Astrocyte of the spinal cord (primary cell): ENCODE results near the gene RGS6.

Experiments used
- DNase-seq: peaks from one replicate; pipeline ENCODE4 v3.0.0; 2011; ENCODE audit warnings: low read depth, low spot score
- H3K4me3 ChIP-seq: 2 replicates; pipeline ENCODE4 v1.5.1; 2011; ENCODE audit warnings: low read depth, mild to moderate bottlenecking, low read length, moderate library complexity
- in situ Hi-C: cut with HindIII; loops from 2 replicates; pipeline ENCODE4 v1.10.0; 2017; ENCODE audit warnings: low sequenced_read_pairs
- TF ChIP-seq, protein P1 (sequence below): IDR thresholded peaks from 2 replicates; pipeline ENCODE4 v1.5.1; 2012; ENCODE audit warnings: low read depth, mild to moderate bottlenecking, low read length, inconsistent platforms

RGS6 gene

GRCh38 chr14:72608391-72609204, 676.4 kb downstream of the RGS6 start:
- in situ Hi-C loops, result no loop called here
- DNase-seq, result peak; percentile 95
- TF ChIP-seq, protein P1, sequence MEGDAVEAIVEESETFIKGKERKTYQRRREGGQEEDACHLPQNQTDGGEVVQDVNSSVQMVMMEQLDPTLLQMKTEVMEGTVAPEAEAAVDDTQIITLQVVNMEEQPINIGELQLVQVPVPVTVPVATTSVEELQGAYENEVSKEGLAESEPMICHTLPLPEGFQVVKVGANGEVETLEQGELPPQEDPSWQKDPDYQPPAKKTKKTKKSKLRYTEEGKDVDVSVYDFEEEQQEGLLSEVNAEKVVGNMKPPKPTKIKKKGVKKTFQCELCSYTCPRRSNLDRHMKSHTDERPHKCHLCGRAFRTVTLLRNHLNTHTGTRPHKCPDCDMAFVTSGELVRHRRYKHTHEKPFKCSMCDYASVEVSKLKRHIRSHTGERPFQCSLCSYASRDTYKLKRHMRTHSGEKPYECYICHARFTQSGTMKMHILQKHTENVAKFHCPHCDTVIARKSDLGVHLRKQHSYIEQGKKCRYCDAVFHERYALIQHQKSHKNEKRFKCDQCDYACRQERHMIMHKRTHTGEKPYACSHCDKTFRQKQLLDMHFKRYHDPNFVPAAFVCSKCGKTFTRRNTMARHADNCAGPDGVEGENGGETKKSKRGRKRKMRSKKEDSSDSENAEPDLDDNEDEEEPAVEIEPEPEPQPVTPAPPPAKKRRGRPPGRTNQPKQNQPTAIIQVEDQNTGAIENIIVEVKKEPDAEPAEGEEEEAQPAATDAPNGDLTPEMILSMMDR, result peak; percentile 7
- no peak overlapping the region for H3K4me3 ChIP-seq

DNA sequence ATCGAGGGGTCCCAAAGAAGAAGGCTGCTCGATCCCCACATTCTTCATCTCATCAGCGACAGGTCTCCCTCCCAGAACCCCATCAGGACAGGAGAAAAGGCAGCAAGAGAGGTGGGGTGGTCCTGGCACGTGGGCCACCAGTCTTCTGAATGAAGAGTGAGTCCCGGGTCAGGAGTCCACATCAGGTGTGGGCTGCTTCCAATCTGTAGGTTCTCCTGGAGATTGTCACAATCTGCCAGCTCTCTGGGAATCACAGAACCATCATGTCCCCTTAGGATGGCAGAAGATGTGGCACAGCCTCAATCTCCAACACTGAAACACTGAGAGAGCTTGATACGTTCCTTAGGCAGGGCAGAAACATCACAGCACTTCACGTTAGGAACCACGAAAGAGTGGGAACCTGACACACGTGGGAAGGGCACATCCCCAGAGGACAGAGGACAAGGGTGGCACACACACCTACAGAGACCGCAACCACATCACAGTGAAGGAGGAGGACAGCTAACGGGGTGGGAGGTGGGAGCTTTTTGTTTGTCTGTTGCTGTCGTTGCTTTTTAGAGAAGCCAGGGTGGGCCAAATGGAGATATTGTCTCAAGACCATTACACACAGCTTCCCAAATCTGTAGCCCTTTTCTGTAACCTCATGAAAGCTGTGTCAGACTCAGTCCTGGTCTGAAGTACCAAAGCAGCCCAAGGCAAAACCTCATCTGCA, 677.1 kb downstream of the RGS6 start:
- TF ChIP-seq, protein P1, result no peak
- in situ Hi-C loops, result no loop called here
- DNase-seq, result no peak
- no peak overlapping the region for H3K4me3 ChIP-seq

DNA sequence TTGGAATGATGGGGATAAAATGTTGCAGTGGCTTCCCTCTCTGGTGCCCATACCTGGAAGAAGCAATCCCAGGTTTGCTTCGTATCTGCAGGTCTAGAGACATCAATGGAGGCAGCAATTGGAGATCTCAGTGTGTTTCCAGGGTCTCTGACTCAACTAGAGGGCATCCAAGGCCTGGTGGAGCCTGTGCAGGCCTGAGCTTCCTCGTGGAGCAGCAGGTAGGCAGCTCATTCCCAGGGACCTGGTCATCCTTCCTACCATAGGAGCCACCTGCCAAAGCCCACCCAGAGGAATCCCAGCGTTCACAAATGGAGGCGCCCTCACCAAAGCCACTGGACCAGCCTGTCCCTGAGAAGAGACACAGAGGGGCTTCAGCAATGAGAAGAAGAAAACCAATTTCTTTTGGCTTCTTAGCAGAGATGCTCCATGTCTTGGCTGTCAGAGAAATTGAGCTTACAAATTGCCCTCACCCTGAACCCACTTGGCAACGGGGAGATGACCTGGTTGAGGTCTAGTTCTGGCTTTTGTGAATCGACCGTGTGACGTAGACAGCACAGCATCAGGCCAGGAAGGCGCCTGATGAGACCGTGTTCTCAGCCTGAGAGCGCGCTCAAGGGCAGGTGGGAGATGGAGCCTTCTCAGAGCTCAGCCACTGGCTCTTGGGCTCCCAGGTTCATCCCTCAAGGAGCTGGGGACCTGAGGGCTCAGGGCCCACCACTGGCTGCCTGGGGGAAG, 678.0 kb downstream of the RGS6 start:
- H3K4me3 ChIP-seq, result no peak overlapping the region
- in situ Hi-C loops, result no loop called here
- DNase-seq, result no peak
- TF ChIP-seq, protein P1, result no peak

DNA sequence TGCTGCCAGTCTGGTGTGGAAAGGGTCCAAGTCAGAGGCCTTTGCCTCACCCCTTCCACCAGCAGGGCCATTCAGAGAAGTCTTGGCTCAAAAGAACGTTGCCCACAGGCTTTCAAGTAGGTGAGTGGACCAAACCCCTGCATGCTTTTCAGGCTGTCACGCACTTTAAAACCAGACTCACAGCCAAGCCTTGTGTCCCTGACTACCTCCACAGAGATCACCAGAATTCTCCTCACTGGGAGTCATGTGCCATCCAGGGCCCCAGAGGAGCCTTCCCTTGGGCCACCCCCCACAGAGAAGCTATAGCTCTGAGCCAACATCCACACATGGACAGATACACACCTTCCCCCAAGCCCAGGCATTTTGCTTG, 678.6 kb downstream of the RGS6 start:
- no peak overlapping the region for H3K4me3 ChIP-seq
- no peak for DNase-seq
- in situ Hi-C loops, result no loop called here
- TF ChIP-seq, protein P1, result no peak

DNA sequence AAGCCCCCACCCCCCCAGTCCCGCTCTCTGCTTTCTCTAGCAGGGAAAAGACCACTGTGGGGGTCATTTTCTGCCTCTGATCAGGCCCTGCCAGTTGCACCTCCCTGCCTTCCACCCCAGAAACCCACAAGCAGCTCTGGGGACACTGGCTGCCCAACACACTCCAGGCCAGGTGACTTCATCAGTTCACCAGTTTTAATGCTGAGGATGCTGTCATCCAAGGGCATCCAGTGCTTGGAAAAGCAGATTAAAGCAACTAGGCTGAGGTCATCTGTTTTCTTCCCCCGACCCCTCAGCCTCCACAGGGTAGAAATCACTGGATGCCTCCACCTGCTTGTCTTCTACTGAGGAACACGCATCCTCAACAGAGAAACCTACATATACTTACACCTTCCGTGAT, 679.3 kb downstream of the RGS6 start:
- no peak overlapping the region for H3K4me3 ChIP-seq
- in situ Hi-C loops, result no loop called here
- DNase-seq, result no peak
- TF ChIP-seq, protein P1, result no peak

DNA sequence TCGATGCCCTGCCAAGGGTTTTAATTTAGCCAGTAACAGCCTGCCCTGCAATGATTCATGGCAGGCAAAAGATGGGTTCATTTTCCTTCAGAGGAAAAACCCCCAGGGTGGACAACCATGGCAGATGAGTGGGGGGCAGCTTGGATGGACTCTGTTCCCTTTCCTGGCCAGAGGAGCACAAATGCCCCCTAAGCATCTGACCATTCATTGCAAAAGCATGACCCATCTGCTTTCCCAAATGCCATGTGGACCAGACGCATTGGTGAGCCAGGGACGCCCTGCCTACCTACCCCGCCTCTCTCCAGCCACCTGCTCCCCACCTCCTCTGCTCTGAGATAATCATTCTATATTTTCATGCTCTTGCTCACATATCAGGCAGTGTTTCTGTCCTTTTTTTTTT, 679.8 kb downstream of the RGS6 start:
- TF ChIP-seq, protein P1, result no peak
- H3K4me3 ChIP-seq, result no peak overlapping the region
- in situ Hi-C loops, result no loop called here
- DNase-seq, result no peak
